GM12878 (cell line): Measurements from ENCODE around the gene USH2A. TPM values are rescaled to one million over a fixed set of nuclear protein-coding genes. Genes with fewer than 3 reads are reported as not detected.

ENCODE experiments used
- ATAC-seq: fragments of 200-7000 bp; cut with Tn5 transposase; 3 replicates; pipeline ENCODE4 v1.9.1; 2020; ENCODE audit warnings: mild to moderate bottlenecking, moderate library complexity
- BruUV-seq: library from RNA; stranded (reverse); fragments of 400-500 nt; replicated peaks from 2 replicates; lab custom pipeline; 2021; lab: Mats Ljungman, UMichigan
- CTCF ChIA-PET: fragments of 300-600 bp; sonication (Branson Sonifier 250); formaldehyde crosslinking; extraction: SDS; loops from one replicate; lab custom pipeline; 2021; ENCODE audit warnings: inconsistent platforms; lab: Yijun Ruan, JAX
- POLR2A ChIA-PET: fragments of 350-600 bp; formaldehyde crosslinking; extraction: SDS; loops from one replicate; lab custom pipeline; 2021; ENCODE audit warnings: inconsistent platforms; lab: Charles Lee
- RAD21 ChIA-PET: fragments of 300-600 bp; sonication (Branson Sonifier 250); formaldehyde crosslinking; loops from one replicate; lab custom pipeline; 2023; ENCODE audit warnings: antibody characterized with exemption; ENCODE audit not compliant: unreplicated experiment; lab: Charles Lee
- SMC1A ChIA-PET: fragments of 300-600 bp; sonication (Branson Sonifier 250); formaldehyde crosslinking; loops from one replicate; lab custom pipeline; 2023; ENCODE audit not compliant: unreplicated experiment, uncharacterized antibody; lab: Charles Lee
- DNase-seq: peaks from one replicate; pipeline ENCODE4 v3.0.0-alpha.2; 2011; ENCODE audit warnings: low read depth, low spot score
- FAIRE-seq: peaks from 3 replicates; lab custom pipeline; 2011; peaks lifted over from hg19 to GRCh38; lab: Jason Lieb, UNC
- H2AFZ ChIP-seq: 2 replicates; pipeline ENCODE4 v1.6.0; 2011; ENCODE audit warnings: low read depth, low read length, control low read depth; ENCODE audit not compliant: control insufficient read depth
- H3K27ac ChIP-seq: 2 replicates; pipeline ENCODE4 v1.5.1; 2011; ENCODE audit warnings: control low read depth; ENCODE audit not compliant: control insufficient read depth, insufficient read depth
- H3K27me3 ChIP-seq, 2 experiments: replicated peaks in 1 of 2; 2 replicates each; pipeline versions ENCODE4 v1.6.0 to v1.6.1; 2011; ENCODE audit warnings: low read length in 1 of 2; ENCODE audit not compliant: control insufficient read depth in 2 of 2, insufficient read depth in 2 of 2
- H3K36me3 ChIP-seq, 2 experiments: 2 replicates each; pipeline ENCODE4 v1.5.1; 2011; ENCODE audit warnings: low read length in 1 of 2; ENCODE audit not compliant: control insufficient read depth in 2 of 2, insufficient read depth in 2 of 2
- H3K4me1 ChIP-seq: 2 replicates; pipeline ENCODE4 v1.6.1; 2011; ENCODE audit warnings: mild to moderate bottlenecking, low read length, moderate library complexity, mixed read lengths; ENCODE audit not compliant: control insufficient read depth, insufficient read depth
- H3K4me2 ChIP-seq: 2 replicates; pipeline ENCODE4 v1.6.0; 2011; ENCODE audit warnings: control low read depth; ENCODE audit not compliant: control insufficient read depth, insufficient read depth
- H3K4me3 ChIP-seq: fragments of 200-600 bp; sonication (generic); 2 replicates; pipeline ENCODE4 v1.5.1; 2016
- H3K79me2 ChIP-seq: 2 replicates; pipeline ENCODE4 v1.6.0; 2011; ENCODE audit warnings: low read length; ENCODE audit not compliant: control insufficient read depth, insufficient read depth
- H3K9ac ChIP-seq: 2 replicates; pipeline ENCODE4 v1.8.0; 2011; ENCODE audit warnings: low read length, control low read depth, mixed read lengths; ENCODE audit not compliant: control insufficient read depth, insufficient read depth
- H3K9me3 ChIP-seq: replicated peaks from 3 replicates; pipeline ENCODE4 v1.5.1; 2011; ENCODE audit warnings: mild to moderate bottlenecking, low read length; ENCODE audit not compliant: control insufficient read depth, insufficient read depth
- H4K20me1 ChIP-seq: 2 replicates; pipeline ENCODE4 v1.6.0; 2011; ENCODE audit not compliant: control insufficient read depth, insufficient read depth
- CBFB ChIP-seq: IDR thresholded peaks from 2 replicates; pipeline ENCODE4 v1.6.1; 2016; ENCODE audit warnings: antibody characterized with exemption, low read depth
- HCFC1 ChIP-seq: fragments of 150-350 bp; IDR thresholded peaks from 2 replicates; pipeline ENCODE4 v1.6.1; 2014; ENCODE audit warnings: low read length
- RAD21 ChIP-seq: IDR thresholded peaks from 2 replicates; pipeline ENCODE4 v1.6.1; 2011; ENCODE audit warnings: mild to moderate bottlenecking, low read depth, low read length, moderate library complexity; ENCODE audit not compliant: insufficient read depth
- RUNX3 ChIP-seq: IDR thresholded peaks from 2 replicates; pipeline ENCODE4 v1.6.1; 2012; ENCODE audit warnings: low read length, inconsistent platforms
- SMC3 ChIP-seq: IDR thresholded peaks from 2 replicates; pipeline ENCODE4 v1.6.1; 2011; ENCODE audit warnings: low read length, improper control_type of control experiment, borderline replicate concordance
- WGBS: methylation state at CpG from one replicate; pipeline ENCODE4 v1.1.6; 2016; ENCODE audit warnings: low lambda C conversion rate; ENCODE audit not compliant: insufficient replicate concordance, insufficient coverage; ENCODE audit errors: missing lambda C conversion rate; 5-methylcytosine and 5-hydroxymethylcytosine counted together
- in situ Hi-C: fragments of 300-500 bp; cut with MboI; formaldehyde crosslinking; loops from 9 replicates; pipeline ENCODE4 v1.14.3; 2018; ENCODE audit warnings: mixed read lengths
- intact Hi-C: fragments of 100-400 bp; cut with micrococcal nuclease; formaldehyde crosslinking; loops from one replicate; pipeline ENCODE4 v1.14.2; 2022; ENCODE audit not compliant: unreplicated experiment
- polyA plus RNA-seq, 11 experiments: library from polyadenylated mRNA; depleted of rRNA in 4 of 11; unstranded in 6 of 11; stranded (reverse) in 5 of 11; fragments of >200 nt; fragmentation: Nextera tagmentation in 4 of 11; fragmentation: Illumina TruSeq in 1 of 11; extraction: Ambion mirVana in 4 of 11; extraction: Trizol in 1 of 11; gene quantifications; 1 replicate in 1 of 11; 2 replicates in 10 of 11; pipeline versions ENCODE4 v1.2.1 to v1.2.3, GENCODE V29; 2011 to 2016; ENCODE audit warnings: inconsistent platforms in 2 of 11, missing spikeins in 2 of 11, low read depth in 1 of 11
- total RNA-seq, 4 experiments: library from RNA; depleted of rRNA in 3 of 4; stranded (reverse); fragments of >200 nt in 3 of 4; fragmentation: Illumina TruSeq in 1 of 4; extraction: Trizol in 1 of 4; gene quantifications; 2 replicates each; pipeline versions ENCODE4 v1.2.1 to v1.2.3, GENCODE V29; 2013 to 2021
- TF ChIP-seq, protein P1 (sequence below), 3 experiments: IDR thresholded peaks in 2 of 3; conservative IDR thresholded peaks in 1 of 3; 2 replicates each; pipeline ENCODE4 v1.5.1; 2011; ENCODE audit warnings: low read depth in 3 of 3, low read length in 3 of 3, mild to moderate bottlenecking in 3 of 3, control low read depth in 2 of 3, moderate library complexity in 2 of 3, inconsistent platforms in 1 of 3, mixed read lengths in 1 of 3; ENCODE audit not compliant: control insufficient read depth in 2 of 3, insufficient read depth in 1 of 3; ENCODE audit errors: extremely low read depth in 1 of 3

The USH2A gene
- total and polyA plus RNA-seq, 10 of the 15 experiments (the other 5 are each of a cell fraction or from before 2014, with no cell fraction given), result under 0.01 to 0.20 (median 0.01) TPM; not detected in 2

DNA sequence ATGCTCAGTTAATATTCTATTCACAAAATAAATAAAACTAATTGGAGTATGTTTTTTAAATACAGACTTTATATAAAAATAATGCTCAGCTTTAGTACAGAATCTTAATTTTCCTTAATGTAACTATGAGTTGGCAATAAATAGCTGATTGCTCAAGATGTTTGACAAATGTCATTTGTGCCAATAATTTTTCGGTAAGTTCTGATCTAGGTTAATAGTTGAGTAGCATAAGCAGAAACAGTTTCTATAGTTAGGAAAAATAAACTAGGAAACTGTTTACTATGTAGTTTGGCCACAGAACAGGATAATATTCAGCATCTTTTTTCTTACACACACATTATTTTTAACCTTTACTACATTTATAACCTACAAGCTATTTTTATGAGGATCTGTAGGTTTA is 815.8 kb downstream of the USH2A start:
- no peaks in the 10 kb centered on the region for H3K27me3 ChIP-seq
- POLR2A ChIA-PET, result no interaction called here

DNA sequence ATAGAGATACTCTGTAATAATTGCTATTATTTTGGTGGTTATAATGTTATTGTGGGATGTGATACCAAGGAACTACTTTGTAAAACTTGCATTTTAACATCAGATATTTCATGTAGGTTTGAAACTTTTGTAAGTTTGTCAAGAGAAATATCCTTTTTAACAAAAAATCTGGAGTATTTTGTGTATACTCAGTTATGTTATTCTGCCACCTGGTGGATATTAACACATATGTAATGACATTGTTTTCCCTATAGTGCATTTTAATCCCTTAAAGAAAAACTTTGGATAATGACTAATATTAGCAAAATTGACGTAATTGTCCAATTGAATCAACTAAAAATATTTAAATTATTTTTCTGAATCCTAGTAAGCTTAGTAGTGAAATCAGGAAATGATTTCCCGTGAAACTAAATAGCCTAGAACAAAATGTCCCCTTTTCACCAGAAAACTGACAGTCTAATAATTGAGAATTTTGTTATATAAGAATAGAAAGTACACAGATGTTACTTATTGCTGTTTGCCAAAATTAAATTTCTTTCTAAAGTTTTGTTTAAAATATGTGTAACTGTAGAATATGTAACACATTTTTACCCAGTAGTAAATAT is 816.6 kb downstream of the USH2A start:
- no peaks in the 10 kb centered on the region for H4K20me1 ChIP-seq
- ChIA-PET CTCF (interaction anchor here (0.7 to 3.0 kb wide), 16 partner anchors 8 to 798 kb away, joined by 3 to 10 read pairs (median 3); no protein-coding TSS in a partner anchor), SMC1A (interaction anchor here (0.6 to 5.0 kb wide), 10 partner anchors 12 to 683 kb away, joined by 3 to 17 read pairs (median 4); partner anchors contain the start of gene KCTD3), POLR2A (no interaction called here), RAD21 (interaction anchor here (0.7 to 2.5 kb wide), 3 partner anchors 40 to 80 kb away, joined by 3 to 7 read pairs (median 3); partner anchors contain the start of gene KCTD3)
- WGBS, result 50% methylated on average over 2 of the region's 2 CpGs
- no peaks in the 10 kb centered on the region for H3K79me2 ChIP-seq
- no TSS peak for BruUV-seq
- DNase-seq (no peak), ATAC-seq (peak; percentile 62), FAIRE-seq (peak; percentile 73)
- no peaks in the 10 kb centered on the region for H3K4me1 ChIP-seq
- no peak overlapping the region for H3K9ac ChIP-seq
- no peak overlapping the region for H3K4me3 ChIP-seq
- H3K36me3 ChIP-seq, result peaks cover 0 to 3% of the 10 kb centered on the region in 2 experiments; a peak in 2 of 4 replicates
- intact Hi-C loops (loop anchor here (2.0 kb wide), 2 partner anchors 32 to 80 kb away; no protein-coding TSS in a partner anchor), in situ Hi-C loops (no loop called here)
- no peak overlapping the region for H3K27ac ChIP-seq
- no peak overlapping the region for H2AFZ ChIP-seq
- TF ChIP-seq HCFC1, result no peak
- TF ChIP-seq CBFB, result no peak
- TF ChIP-seq, protein P1, sequence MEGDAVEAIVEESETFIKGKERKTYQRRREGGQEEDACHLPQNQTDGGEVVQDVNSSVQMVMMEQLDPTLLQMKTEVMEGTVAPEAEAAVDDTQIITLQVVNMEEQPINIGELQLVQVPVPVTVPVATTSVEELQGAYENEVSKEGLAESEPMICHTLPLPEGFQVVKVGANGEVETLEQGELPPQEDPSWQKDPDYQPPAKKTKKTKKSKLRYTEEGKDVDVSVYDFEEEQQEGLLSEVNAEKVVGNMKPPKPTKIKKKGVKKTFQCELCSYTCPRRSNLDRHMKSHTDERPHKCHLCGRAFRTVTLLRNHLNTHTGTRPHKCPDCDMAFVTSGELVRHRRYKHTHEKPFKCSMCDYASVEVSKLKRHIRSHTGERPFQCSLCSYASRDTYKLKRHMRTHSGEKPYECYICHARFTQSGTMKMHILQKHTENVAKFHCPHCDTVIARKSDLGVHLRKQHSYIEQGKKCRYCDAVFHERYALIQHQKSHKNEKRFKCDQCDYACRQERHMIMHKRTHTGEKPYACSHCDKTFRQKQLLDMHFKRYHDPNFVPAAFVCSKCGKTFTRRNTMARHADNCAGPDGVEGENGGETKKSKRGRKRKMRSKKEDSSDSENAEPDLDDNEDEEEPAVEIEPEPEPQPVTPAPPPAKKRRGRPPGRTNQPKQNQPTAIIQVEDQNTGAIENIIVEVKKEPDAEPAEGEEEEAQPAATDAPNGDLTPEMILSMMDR (IDR thresholded peaks at IDR 0.05 in 2 of 3, conservative IDR thresholded peaks at IDR 0.05 in 1 of 3; ENCODE audit: control insufficient read depth in 2 of 3, extremely low read depth in 1 of 3, insufficient read depth in 1 of 3, low read depth in 3 of 3, low read length in 3 of 3), result peak in 2 of 3 experiments; percentile 9 to 36; a peak in 3 of 6 replicates
- no peak for TF ChIP-seq RUNX3
- TF ChIP-seq SMC3, result peak; percentile 38; the same call in 1 of the 2 replicates
- peak; percentile 40 for TF ChIP-seq RAD21
- H3K9me3 ChIP-seq, result no peaks in the 10 kb centered on the region
- no peak overlapping the region for H3K4me2 ChIP-seq
- no peaks in the 10 kb centered on the region for H3K27me3 ChIP-seq

More for the DNA sequence above, 815.8 kb downstream of the USH2A start:
- in situ Hi-C loops (no loop called here), intact Hi-C loops (loop anchor here (2.0 kb wide), 2 partner anchors 33 to 81 kb away; no protein-coding TSS in a partner anchor)
- RAD21 ChIA-PET, result interaction anchor here (0.9 to 2.5 kb wide), 4 partner anchors 40 to 83 kb away, joined by 3 to 7 read pairs (median 4); partner anchors contain the start of gene KCTD3
- H3K36me3 ChIP-seq, result peaks cover 0 to 3% of the 10 kb centered on the region in 2 experiments; a peak in 2 of 4 replicates
- H3K9me3 ChIP-seq, result no peaks in the 10 kb centered on the region
- SMC1A ChIA-PET, result interaction anchor here (0.6 to 5.0 kb wide), 9 partner anchors 13 to 684 kb away, joined by 3 to 17 read pairs (median 4); no protein-coding TSS in a partner anchor
- FAIRE-seq (peak; percentile 18), DNase-seq (no peak), ATAC-seq (no peak)
- no peak overlapping the region for H3K4me3 ChIP-seq
- BruUV-seq, result no TSS peak
- no peak overlapping the region for H2AFZ ChIP-seq
- no peak overlapping the region for H3K9ac ChIP-seq
- no peak overlapping the region for H3K27ac ChIP-seq
- no peaks in the 10 kb centered on the region for H3K4me1 ChIP-seq
- no peaks in the 10 kb centered on the region for H3K79me2 ChIP-seq
- 100% methylated on average over 1 of the region's 1 CpG for WGBS
- H3K4me2 ChIP-seq, result no peak overlapping the region
- CTCF ChIA-PET, result interaction anchor here (0.7 to 3.0 kb wide), 18 partner anchors 10 to 798 kb away, joined by 3 to 10 read pairs (median 3); partner anchors contain the start of gene KCTD3
- H4K20me1 ChIP-seq, result no peaks in the 10 kb centered on the region
- no peak for TF ChIP-seq CBFB
